HG03039 (cell line): ENCODE results near the gene C4A.
A peak's percentile ranks its signal among the peaks of the same experiment; 100 is the strongest.
"Not testable (repeated sequence)": the region's sequence is repeated elsewhere in the genome, so short reads cannot be mapped to it uniquely, and the experiment has no call there.

ENCODE experiments used
- ATAC-seq: cut with Tn5 transposase; IDR thresholded peaks from one replicate; pipeline ENCODE4 v1.9.1; 2021; ENCODE audit warnings: mild to moderate bottlenecking, moderate library complexity; ENCODE audit not compliant: unreplicated experiment

C4A gene

DNA sequence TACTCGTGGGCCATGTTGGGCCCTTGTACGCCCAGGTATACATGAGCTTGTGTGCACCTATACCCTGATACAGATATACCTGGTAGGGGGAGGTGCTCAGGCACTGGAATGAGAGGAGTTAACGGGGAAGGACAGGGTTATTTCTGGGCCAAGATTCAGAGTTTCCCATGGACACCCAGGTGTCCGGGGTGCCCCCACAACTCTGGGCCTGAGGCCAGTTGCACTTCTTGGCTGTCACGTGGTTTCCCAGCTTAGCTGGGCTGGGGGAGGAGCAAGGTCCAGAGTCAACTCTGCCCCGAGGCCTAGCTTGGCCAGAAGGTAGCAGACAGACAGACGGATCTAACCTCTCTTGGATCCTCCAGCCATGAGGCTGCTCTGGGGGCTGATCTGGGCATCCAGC is at the start of gene C4A:
TSS of gene C4A (plus strand) at position 314 of the 400 bp plus-strand sequence. CDS start at position 365, 51 bp downstream.
- not testable (repeated sequence) for ATAC-seq

DNA sequence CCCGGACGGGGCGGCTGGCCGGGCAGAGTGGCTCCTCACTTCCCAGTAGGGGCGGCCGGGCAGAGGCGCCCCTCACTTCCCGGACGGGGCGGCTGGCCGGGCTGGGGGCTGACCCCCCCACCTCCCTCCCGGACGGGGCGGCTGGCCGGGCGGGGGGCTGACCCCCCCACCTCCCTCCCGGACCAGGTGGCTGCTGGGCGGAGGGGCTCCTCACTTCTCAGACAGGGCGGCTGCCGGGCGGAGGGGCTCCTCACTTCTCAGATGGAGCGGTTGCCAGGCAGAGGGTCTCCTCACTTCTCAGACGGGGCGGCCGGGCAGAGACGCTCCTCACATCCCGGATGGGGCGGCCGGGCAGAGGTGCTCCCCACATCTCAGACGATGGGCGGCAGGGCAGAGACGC is 49.7 kb upstream of the C4A start:
- not testable (repeated sequence) for ATAC-seq

DNA sequence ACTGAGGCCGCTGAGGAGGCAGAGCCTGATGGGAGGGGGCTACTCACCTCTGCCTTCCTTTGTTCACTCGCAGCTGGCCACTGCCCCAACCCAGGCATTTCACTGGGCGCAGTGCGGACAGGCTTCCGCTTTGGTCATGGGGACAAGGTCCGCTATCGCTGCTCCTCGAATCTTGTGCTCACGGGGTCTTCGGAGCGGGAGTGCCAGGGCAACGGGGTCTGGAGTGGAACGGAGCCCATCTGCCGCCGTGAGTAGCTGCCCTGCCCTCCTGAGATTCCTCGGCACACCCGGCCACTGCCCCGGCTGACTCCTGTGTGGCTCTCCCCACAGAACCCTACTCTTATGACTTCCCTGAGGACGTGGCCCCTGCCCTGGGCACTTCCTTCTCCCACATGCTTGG is 48.3 kb upstream of the C4A start:
- no peak for ATAC-seq

DNA sequence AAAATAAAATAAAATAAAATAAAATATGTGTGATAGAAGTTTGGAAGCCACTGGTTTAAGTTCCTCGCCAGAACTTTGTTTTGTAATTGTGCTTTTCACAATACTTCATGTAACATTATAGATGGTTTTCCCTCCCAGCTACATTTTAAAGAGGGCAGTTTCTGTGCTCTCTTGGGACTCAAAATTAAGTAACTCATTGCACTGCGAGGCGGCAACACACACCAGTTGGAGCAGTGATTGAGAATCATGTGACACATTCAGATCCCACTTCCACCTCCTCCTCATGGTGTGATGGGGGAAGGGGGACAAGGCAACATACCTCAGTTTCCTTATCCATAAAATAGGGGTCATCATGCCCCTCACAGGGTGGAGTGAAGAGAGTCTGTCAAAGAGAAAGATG is 46.8 kb upstream of the C4A start:
- ATAC-seq = no peak

- no peak for ATAC-seq
These were observed 46.0 kb upstream of the C4A start for GRCh38 chr6:31935823-31936222.

- ATAC-seq = no peak
These were observed 41.6 kb upstream of the C4A start for GRCh38 chr6:31940256-31940664.

GRCh38 chr6:31943742-31944141 is 38.1 kb upstream of the C4A start:
- ATAC-seq = no peak

GRCh38 chr6:31945154-31945506 is 36.7 kb upstream of the C4A start:
- ATAC-seq = no peak

GRCh38 chr6:31945507-31946369 is 36.1 kb upstream of the C4A start, which contains the start of gene CFB:
TSS of gene CFB (plus strand) at chr6:31946095. CDS start at chr6:31946222, 127 bp downstream.
- ATAC-seq = no peak

GRCh38 chr6:31946370-31946885 is 35.4 kb upstream of the C4A start:
- ATAC-seq = no peak

DNA sequence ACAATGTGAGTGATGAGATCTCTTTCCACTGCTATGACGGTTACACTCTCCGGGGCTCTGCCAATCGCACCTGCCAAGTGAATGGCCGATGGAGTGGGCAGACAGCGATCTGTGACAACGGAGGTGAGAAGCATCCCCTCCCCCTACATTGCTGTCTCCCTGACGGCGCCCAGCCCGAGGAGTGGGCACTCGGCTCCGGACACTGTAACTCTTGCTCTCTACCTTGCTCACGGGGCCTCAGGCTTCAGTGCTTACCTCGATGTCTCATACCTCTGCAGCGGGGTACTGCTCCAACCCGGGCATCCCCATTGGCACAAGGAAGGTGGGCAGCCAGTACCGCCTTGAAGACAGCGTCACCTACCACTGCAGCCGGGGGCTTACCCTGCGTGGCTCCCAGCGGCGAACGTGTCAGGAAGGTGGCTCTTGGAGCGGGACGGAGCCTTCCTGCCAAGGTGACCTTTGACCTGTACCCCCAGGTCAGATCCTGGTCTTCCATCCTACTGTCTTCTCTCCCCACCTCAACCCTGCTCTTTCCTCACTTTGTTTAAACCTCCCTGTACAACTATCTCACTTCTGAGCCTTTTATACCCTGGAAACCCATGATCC is 34.7 kb upstream of the C4A start:
- ATAC-seq = no peak

DNA sequence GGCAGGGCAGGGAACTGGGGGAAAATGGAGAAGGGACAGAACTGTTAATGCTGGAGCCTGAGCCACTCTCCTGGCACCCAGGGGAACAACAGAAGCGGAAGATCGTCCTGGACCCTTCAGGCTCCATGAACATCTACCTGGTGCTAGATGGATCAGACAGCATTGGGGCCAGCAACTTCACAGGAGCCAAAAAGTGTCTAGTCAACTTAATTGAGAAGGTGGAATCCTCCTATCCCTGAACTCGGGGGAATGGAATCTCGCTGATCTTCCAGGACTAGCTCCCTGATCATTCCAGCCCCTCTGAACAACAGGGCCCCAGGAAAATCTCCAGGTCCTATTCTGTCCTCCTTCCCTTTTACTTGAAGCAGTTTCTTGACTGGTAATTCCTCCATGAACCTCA is 34.0 kb upstream of the C4A start:
- ATAC-seq = no peak

DNA sequence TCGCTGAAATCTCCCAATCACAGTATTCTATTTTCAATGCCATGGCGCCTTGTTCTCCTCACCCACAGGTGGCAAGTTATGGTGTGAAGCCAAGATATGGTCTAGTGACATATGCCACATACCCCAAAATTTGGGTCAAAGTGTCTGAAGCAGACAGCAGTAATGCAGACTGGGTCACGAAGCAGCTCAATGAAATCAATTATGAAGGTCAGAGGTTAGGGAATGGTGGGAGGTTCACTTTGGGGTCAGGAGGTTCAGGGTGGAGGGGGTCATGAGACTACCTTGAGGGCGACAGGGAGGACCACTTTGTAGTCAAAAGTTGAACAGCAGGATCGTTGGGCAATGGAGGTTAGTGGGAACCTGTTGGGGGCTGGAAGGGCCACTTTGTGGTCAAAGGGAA is 33.6 kb upstream of the C4A start:
- ATAC-seq = no peak

DNA sequence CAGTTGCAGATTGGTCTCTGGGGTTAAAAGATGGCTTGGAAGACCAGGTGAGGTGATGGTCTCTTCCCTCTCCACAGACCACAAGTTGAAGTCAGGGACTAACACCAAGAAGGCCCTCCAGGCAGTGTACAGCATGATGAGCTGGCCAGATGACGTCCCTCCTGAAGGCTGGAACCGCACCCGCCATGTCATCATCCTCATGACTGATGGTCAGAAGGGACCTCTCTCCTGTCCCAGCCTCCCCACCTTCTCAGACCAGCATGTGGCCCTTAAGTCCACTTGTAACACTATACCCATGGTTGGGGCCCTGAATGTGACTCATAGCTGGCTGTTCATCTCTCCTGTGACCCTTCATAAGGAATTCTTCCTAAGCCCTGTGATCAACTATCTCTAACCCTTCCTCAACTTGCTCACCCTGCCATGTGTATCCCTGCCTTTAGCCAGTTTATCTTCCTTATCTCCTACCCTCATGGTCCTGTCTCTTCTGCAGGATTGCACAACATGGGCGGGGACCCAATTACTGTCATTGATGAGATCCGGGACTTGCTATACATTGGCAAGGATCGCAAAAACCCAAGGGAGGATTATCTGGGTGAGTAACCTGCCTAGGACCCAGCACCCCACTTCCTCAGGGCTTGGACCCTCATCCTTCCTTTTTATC is 33.0 kb upstream of the C4A start:
- ATAC-seq = no peak

DNA sequence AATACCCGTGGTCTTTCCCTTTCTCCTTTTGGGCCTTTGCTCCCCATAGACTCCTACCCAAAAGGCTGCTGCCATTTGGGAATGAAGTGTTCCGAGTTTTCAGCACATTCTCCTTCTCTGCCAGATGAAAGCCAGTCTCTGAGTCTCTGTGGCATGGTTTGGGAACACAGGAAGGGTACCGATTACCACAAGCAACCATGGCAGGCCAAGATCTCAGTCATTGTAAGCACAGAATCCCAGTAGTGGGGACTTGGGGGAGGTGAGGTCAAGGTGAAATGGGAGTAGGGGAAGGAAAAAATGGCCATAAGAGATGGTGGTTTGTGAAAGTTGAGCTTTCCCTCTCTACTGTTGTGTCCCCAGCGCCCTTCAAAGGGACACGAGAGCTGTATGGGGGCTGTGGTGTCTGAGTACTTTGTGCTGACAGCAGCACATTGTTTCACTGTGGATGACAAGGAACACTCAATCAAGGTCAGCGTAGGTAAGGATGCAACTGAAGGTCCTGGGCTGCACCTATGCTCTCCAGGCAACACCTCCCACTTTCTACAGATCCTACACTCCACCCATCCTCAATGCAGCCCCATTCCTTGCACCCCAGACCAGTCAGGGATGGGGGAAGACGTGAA is 31.8 kb upstream of the C4A start:
- ATAC-seq = no peak

GRCh38 chr6:31952140-31952805 is 29.6 kb upstream of the C4A start:
- ATAC-seq = no peak

- no peak for ATAC-seq
These were observed 29.0 kb upstream of the C4A start for GRCh38 chr6:31952890-31953289.

- ATAC-seq = no peak
These were observed 27.3 kb upstream of the C4A start for GRCh38 chr6:31954511-31954910.

- no peak for ATAC-seq
These were observed 25.1 kb upstream of the C4A start for GRCh38 chr6:31956796-31957195.

DNA sequence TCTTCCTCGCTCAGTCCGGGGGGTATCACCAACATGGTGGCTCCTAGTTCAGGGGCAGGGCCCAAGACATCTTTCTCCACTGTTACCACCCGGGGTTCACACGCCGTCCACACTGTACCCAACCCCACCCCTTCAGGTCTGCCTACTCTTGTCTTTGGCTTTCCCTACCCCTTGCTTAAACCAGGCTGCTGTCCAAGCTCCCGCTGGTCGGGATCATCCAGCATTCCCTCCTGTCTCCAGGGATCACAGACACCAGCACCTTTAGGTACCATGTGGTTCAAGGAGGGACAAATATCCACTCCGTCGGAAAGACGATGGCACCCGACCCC is 23.5 kb upstream of the C4A start:
- peak; percentile 1 for ATAC-seq
